ENCODE data around the gene TBC1D9. TPM values are rescaled to one million over a fixed set of nuclear protein-coding genes. Genes with fewer than 3 reads are reported as not detected.
A peak's percentile ranks its signal among the peaks of the same experiment; 100 is the strongest.

The TBC1D9 gene
- total RNA-seq (1 to 10 TPM in 3 of 5 donors, under 1 TPM in 2; 0.56 to 4.2 (median 1.2) TPM), total RNA-seq (0.25 to 13.1 (median 1.5) reads per million in 29 experiments)
- total RNA-seq (2013) = 2.2 TPM

DNA sequence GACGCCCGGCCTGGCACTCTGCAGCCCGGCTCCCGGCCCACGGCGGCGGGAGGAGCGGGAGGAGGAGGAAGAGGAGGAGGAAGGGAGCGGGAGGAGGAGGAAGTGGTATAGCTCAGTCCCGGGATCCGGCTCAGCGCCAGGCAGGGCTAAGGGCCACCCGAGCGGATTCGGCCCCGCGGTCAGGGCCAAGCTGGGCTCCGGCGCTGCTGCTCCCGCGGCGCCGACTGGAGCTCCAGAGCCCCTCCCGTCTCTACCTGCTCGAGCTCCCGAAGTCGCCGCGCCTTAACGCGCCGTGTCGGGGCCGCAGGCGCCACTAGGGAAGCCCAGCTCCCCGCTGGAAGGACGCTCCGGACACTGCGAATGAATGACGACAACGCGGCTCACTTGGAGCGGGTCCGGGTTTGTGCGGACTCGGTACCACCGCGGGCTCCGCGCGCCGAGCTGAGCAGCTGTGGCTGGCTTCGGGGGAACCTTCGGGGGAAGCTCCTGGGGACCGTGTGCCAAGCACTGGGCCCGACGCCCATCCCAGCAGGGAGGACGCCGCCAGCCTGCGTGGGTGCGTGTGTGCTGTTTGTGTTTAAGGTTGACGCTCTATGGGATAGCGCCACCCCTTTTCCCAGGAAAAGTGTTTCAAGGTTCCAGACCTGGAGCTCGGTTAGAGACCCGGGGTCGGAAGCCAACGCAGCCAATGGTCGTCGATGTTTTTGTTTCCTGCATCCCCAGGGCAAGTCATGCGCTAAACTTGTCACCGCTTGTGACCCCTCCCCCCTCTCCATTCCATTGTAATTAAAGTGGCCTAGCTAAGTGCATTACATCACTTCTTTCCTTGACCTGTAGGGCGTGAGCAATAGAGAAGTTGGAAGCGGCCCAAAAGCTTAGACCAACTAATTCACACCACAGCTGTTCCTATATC lies at the start of gene TBC1D9:
TBC1D9 (minus strand) TSS at position 67 of the 913 bp plus-strand sequence. CDS start 340 bp downstream, outside the sequence.
- Histone ChIP-seq H3K9me3 (no peaks in the 10 kb centered on the region), H3K4me3 (ENCODE audit: control insufficient read depth in 1 of 2, extremely low read depth in 1 of 2, low read length in 1 of 2) (peak within 1 kb of the TSS; percentile 15 to 82), H3K36me3 (ENCODE audit: control insufficient read depth in 2 of 2, extremely low read depth in 1 of 2, insufficient read depth in 1 of 2, low read length in 1 of 2) (no peaks in the 10 kb centered on the region), H3K27ac (ENCODE audit: low read length) (peak within 1 kb of the TSS; percentile 1), H3K27me3 (replicated peaks in 1 of 2; ENCODE audit: control insufficient read depth in 2 of 2, extremely low read depth in 1 of 2, insufficient read depth in 2 of 2, low read length in 1 of 2) (peaks cover 13 to 34% of the 10 kb centered on the region in 2 experiments), H3K4me1 (ENCODE audit: control insufficient read depth in 1 of 2, extremely low read depth in 1 of 2, insufficient read depth in 2 of 2, low read length in 2 of 2) (peaks cover 3 to 10% of the 10 kb centered on the region in 2 experiments)
- peak in 3 of 4 experiments; percentile 19 to 39 (median 29) for ATAC-seq (replicated peaks in 1 of 4)
- no peaks in the 10 kb centered on the region for H3K9me3 Mint-ChIP-seq
- H3K27ac Mint-ChIP-seq = peak within 1 kb of the TSS in 1 of 2 donors; percentile 55
- H3K4me1 Mint-ChIP-seq = peaks cover 0 to 15% (median 11%) of the 10 kb centered on the region in 3 donors
- ChIA-PET POLR2A (interaction anchor here (0.6 kb wide), 2 partner anchors 45 to 83 kb away, joined by 3 to 4 read pairs; no protein-coding TSS in a partner anchor), CTCF (interaction anchor here (0.6 to 0.7 kb wide), 2 partner anchors 12 to 345 kb away, joined by 6 to 19 read pairs; no protein-coding TSS in a partner anchor)
- peak in 4 of 35 experiments; percentile 0 to 27 (median 0) for DNase-seq
- peak within 1 kb of the TSS; percentile 41 to 54 (median 47) for H3K4me3 Mint-ChIP-seq
- no peaks in the 10 kb centered on the region for H3K36me3 Mint-ChIP-seq
- peaks cover 43 to 51% of the 10 kb centered on the region in 2 donors for H3K27me3 Mint-ChIP-seq
- WGBS (ENCODE audit: insufficient coverage) = 3% methylated on average over 70 of the region's 73 CpGs

DNA sequence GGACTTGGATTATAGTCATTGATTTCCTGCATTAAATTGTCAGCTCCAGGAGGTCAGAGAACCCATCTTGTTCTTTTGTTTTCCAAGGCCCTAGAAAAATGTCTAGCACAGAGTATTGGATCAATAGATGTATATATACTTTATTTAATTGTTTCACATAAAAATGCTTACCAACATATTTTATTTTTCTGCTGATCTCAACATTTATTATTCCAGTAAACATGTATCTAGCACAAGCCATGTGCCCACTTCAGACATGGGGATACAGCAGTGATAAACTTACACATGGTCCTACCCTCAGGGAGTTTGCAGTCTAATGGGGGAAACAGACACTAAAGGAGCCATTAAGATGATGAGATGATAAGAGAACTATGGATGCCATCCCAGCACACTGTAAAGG lies 49.1 kb upstream of the TBC1D9 start:
- Mint-ChIP-seq H3K4me3 (no peak overlapping the region), H3K9me3 (peaks cover 0 to 7% (median 0%) of the 10 kb centered on the region in 3 donors), H3K36me3 (no peaks in the 10 kb centered on the region), H3K27ac (no peak overlapping the region), H3K27me3 (peaks cover 15 to 33% of the 10 kb centered on the region in 2 donors), H3K4me1 (peaks cover 0 to 2% (median 0%) of the 10 kb centered on the region in 3 donors)
- Histone ChIP-seq H3K4me1 (ENCODE audit: control insufficient read depth in 1 of 2, extremely low read depth in 1 of 2, insufficient read depth in 2 of 2, low read length in 2 of 2) (no peaks in the 10 kb centered on the region), H3K4me3 (ENCODE audit: control insufficient read depth in 1 of 2, extremely low read depth in 1 of 2, low read length in 1 of 2) (no peak overlapping the region), H3K36me3 (ENCODE audit: control insufficient read depth in 2 of 2, extremely low read depth in 1 of 2, insufficient read depth in 1 of 2, low read length in 1 of 2) (no peaks in the 10 kb centered on the region), H3K27ac (ENCODE audit: low read length) (no peak overlapping the region), H3K27me3 (replicated peaks in 1 of 2; ENCODE audit: control insufficient read depth in 2 of 2, extremely low read depth in 1 of 2, insufficient read depth in 2 of 2, low read length in 1 of 2) (peaks cover 0 to 3% of the 10 kb centered on the region in 2 experiments), H3K9me3 (no peaks in the 10 kb centered on the region)
- ChIA-PET POLR2A (no interaction called here), CTCF (no interaction called here)
- ATAC-seq (replicated peaks in 1 of 4) (no peak), DNase-seq (no peak)

DNA sequence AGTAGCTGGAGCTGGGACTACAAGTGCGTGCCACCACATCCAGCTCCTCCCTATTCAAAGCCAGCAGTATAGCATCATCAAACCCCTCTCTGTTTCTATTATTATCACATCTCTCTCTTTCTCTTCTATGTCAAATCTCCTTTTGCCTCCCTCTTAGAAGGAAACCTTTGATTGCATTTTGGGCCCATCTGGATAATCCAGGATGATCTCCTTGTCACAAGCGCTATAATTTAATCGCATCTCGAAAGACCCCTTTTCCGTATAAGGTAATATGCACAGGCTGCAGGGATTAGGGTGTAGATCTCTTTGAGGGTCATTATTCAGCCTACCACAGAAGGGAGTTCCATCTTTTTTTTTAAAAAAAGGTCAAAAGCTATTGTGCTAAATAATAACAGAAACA lies 46.4 kb upstream of the TBC1D9 start:
- H3K27ac Mint-ChIP-seq = no peak overlapping the region
- H3K4me1 Mint-ChIP-seq = peaks cover 0 to 6% (median 0%) of the 10 kb centered on the region in 3 donors
- Histone ChIP-seq H3K27ac (ENCODE audit: low read length) (no peak overlapping the region), H3K36me3 (ENCODE audit: control insufficient read depth in 2 of 2, extremely low read depth in 1 of 2, insufficient read depth in 1 of 2, low read length in 1 of 2) (no peaks in the 10 kb centered on the region), H3K4me1 (ENCODE audit: control insufficient read depth in 1 of 2, extremely low read depth in 1 of 2, insufficient read depth in 2 of 2, low read length in 2 of 2) (no peaks in the 10 kb centered on the region), H3K4me3 (ENCODE audit: control insufficient read depth in 1 of 2, extremely low read depth in 1 of 2, low read length in 1 of 2) (no peak overlapping the region), H3K27me3 (replicated peaks in 1 of 2; ENCODE audit: control insufficient read depth in 2 of 2, extremely low read depth in 1 of 2, insufficient read depth in 2 of 2, low read length in 1 of 2) (no peaks in the 10 kb centered on the region), H3K9me3 (no peaks in the 10 kb centered on the region)
- ChIA-PET CTCF (no interaction called here), POLR2A (no interaction called here)
- H3K4me3 Mint-ChIP-seq = no peak overlapping the region
- H3K27me3 Mint-ChIP-seq = peaks cover 13 to 27% of the 10 kb centered on the region in 2 donors
- 100% methylated on average over 1 of the region's 5 CpGs for WGBS (ENCODE audit: insufficient coverage)
- H3K36me3 Mint-ChIP-seq = no peaks in the 10 kb centered on the region
- H3K9me3 Mint-ChIP-seq = peaks cover 0 to 8% (median 0%) of the 10 kb centered on the region in 3 donors
- ATAC-seq (replicated peaks in 1 of 4) = no peak
- no peak for DNase-seq

GRCh38 chr4:140800666-140801065 lies 44.5 kb upstream of the TBC1D9 start:
- CTCF ChIA-PET = no interaction called here
- no peak for ATAC-seq (replicated peaks in 1 of 4)
- Histone ChIP-seq H3K4me1 (ENCODE audit: control insufficient read depth in 1 of 2, extremely low read depth in 1 of 2, insufficient read depth in 2 of 2, low read length in 2 of 2) (no peaks in the 10 kb centered on the region), H3K36me3 (ENCODE audit: control insufficient read depth in 2 of 2, extremely low read depth in 1 of 2, insufficient read depth in 1 of 2, low read length in 1 of 2) (no peaks in the 10 kb centered on the region), H3K27ac (ENCODE audit: low read length) (no peak overlapping the region), H3K27me3 (replicated peaks in 1 of 2; ENCODE audit: control insufficient read depth in 2 of 2, extremely low read depth in 1 of 2, insufficient read depth in 2 of 2, low read length in 1 of 2) (no peaks in the 10 kb centered on the region), H3K4me3 (ENCODE audit: control insufficient read depth in 1 of 2, extremely low read depth in 1 of 2, low read length in 1 of 2) (no peak overlapping the region), H3K9me3 (no peaks in the 10 kb centered on the region)
- H3K27me3 Mint-ChIP-seq = peaks cover 10 to 15% of the 10 kb centered on the region in 2 donors
- POLR2A ChIA-PET = interaction anchor here in 1 of 2 donors (0.6 to 0.7 kb wide), 2 partner anchors 1340 to 1728 kb away, joined by 3 to 11 read pairs; no protein-coding TSS in a partner anchor
- H3K36me3 Mint-ChIP-seq = no peaks in the 10 kb centered on the region
- H3K9me3 Mint-ChIP-seq = peaks cover 0 to 10% (median 0%) of the 10 kb centered on the region in 3 donors
- whole genome bisulfite sequencing (ENCODE audit: insufficient coverage) = 70% methylated on average over 1 of the region's 5 CpGs
- H3K27ac Mint-ChIP-seq = no peak overlapping the region
- DNase-seq = no peak
- H3K4me1 Mint-ChIP-seq = peaks cover 0 to 6% (median 0%) of the 10 kb centered on the region in 3 donors
- H3K4me3 Mint-ChIP-seq = no peak overlapping the region

DNA sequence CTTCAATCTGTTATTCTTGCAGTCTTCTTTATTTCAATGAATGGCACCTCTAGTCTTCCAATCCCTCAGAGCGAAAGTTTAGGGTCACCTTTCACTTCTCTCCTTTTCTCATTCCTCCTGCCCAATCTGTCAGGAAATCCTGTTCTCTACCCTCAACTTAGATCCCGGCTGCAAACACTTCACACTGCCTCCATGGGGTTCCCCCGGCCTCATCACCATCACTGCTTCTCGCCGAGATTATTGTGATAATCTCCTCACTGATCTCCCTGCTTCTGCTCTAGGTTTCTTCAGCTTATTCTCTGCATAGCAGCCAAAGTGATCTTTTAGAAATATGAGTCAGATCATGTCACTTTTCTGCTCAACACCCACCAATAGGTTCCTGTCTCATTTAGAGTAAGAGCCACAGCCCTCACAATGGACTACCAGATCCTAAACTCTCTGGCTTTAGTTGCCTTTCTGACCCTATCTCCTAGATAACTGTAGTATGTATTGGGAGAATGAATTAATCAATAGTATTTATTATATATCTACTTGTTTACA lies 43.6 kb upstream of the TBC1D9 start:
- H3K4me1 ChIP-seq (ENCODE audit: control insufficient read depth in 1 of 2, extremely low read depth in 1 of 2, insufficient read depth in 2 of 2, low read length in 2 of 2) = no peaks in the 10 kb centered on the region
- no peak overlapping the region for H3K4me3 Mint-ChIP-seq
- no peak overlapping the region for H3K4me3 ChIP-seq (ENCODE audit: control insufficient read depth in 1 of 2, extremely low read depth in 1 of 2, low read length in 1 of 2)
- H3K27ac Mint-ChIP-seq = no peak overlapping the region
- no peaks in the 10 kb centered on the region for H3K27me3 ChIP-seq (replicated peaks in 1 of 2; ENCODE audit: control insufficient read depth in 2 of 2, extremely low read depth in 1 of 2, insufficient read depth in 2 of 2, low read length in 1 of 2)
- no peak overlapping the region for H3K27ac ChIP-seq (ENCODE audit: low read length)
- no peaks in the 10 kb centered on the region for H3K36me3 Mint-ChIP-seq
- peaks cover 0 to 6% (median 0%) of the 10 kb centered on the region in 3 donors for H3K4me1 Mint-ChIP-seq
- peaks cover 7 to 9% of the 10 kb centered on the region in 2 donors for H3K27me3 Mint-ChIP-seq
- WGBS (ENCODE audit: insufficient coverage) = 63% methylated on average over 5 of the region's 5 CpGs
- DNase-seq (no peak), ATAC-seq (replicated peaks in 1 of 4) (no peak)
- no peaks in the 10 kb centered on the region for H3K36me3 ChIP-seq (ENCODE audit: control insufficient read depth in 2 of 2, extremely low read depth in 1 of 2, insufficient read depth in 1 of 2, low read length in 1 of 2)
- ChIA-PET POLR2A (no interaction called here), CTCF (no interaction called here)
- H3K9me3 Mint-ChIP-seq = peaks cover 0 to 7% (median 0%) of the 10 kb centered on the region in 3 donors
- no peaks in the 10 kb centered on the region for H3K9me3 ChIP-seq

DNA sequence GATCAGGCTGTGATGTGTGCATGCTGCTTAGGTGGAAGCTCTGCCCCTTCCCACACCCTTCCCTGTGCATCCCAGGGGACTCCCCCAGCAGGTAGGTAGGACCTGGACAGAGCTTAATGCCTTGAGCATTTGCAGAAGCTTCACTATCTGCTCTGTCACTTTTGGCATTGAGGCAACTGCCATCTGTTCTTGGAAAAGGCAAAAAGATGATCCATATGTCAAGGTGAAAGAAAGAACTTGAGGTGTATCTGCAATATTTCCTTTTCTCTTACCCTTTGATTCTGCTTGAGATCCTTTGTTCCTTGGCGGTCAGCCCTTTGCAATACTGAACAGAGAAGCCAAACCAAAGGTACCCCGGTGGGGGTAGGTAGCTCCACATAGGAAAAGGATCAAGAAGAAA lies 37.1 kb upstream of the TBC1D9 start:
- H3K36me3 Mint-ChIP-seq = no peaks in the 10 kb centered on the region
- POLR2A ChIA-PET = no interaction called here
- ATAC-seq (replicated peaks in 1 of 4) (no peak), DNase-seq (no peak)
- H3K4me1 ChIP-seq (ENCODE audit: control insufficient read depth in 1 of 2, extremely low read depth in 1 of 2, insufficient read depth in 2 of 2, low read length in 2 of 2) = no peaks in the 10 kb centered on the region
- peaks cover 8 to 17% of the 10 kb centered on the region in 2 donors for H3K27me3 Mint-ChIP-seq
- CTCF ChIA-PET = no interaction called here
- H3K27ac ChIP-seq (ENCODE audit: low read length) = no peak overlapping the region
- H3K9me3 Mint-ChIP-seq = peaks cover 0 to 3% (median 2%) of the 10 kb centered on the region in 3 donors
- H3K9me3 ChIP-seq = no peaks in the 10 kb centered on the region
- H3K27me3 ChIP-seq (replicated peaks in 1 of 2; ENCODE audit: control insufficient read depth in 2 of 2, extremely low read depth in 1 of 2, insufficient read depth in 2 of 2, low read length in 1 of 2) = peaks cover 0 to 3% of the 10 kb centered on the region in 2 experiments
- H3K4me3 ChIP-seq (ENCODE audit: control insufficient read depth in 1 of 2, extremely low read depth in 1 of 2, low read length in 1 of 2) = no peak overlapping the region
- peaks cover 0 to 2% (median 0%) of the 10 kb centered on the region in 3 donors for H3K4me1 Mint-ChIP-seq
- H3K4me3 Mint-ChIP-seq = no peak overlapping the region
- H3K27ac Mint-ChIP-seq = no peak overlapping the region
- WGBS (ENCODE audit: insufficient coverage) = 68% methylated on average over 2 of the region's 2 CpGs
- H3K36me3 ChIP-seq (ENCODE audit: control insufficient read depth in 2 of 2, extremely low read depth in 1 of 2, insufficient read depth in 1 of 2, low read length in 1 of 2) = no peaks in the 10 kb centered on the region
